ENCODE data around the gene NECAB2.

Gene NECAB2

DNA sequence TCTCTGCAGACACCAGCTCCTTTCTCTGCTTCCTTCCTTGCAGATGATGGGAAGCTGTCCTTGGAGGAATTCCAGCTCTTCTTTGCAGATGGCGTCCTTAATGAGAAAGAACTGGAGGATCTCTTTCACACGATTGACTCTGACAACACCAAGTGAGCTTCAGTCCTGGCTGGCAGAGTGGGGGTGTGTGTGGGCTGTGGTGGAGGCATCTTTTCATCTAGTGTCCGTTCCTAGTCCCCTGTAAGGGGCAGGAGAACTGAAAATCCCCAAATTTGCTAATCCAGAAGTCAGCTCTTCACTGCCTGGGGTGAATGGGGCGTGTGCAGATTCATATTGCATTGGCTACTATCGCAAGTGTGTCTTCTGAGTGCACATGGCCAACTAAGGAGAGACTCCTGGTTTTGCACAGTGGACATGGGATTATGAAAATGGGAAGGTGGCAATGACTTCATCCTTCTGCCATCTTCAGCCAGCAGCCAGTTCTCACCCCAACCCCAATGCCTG lies 10.4 kb downstream of the NECAB2 start:
- Histone ChIP-seq H3K4me3 (replicated peaks; ENCODE audit: insufficient read depth, low read length) (no peak overlapping the region), H3K27me3 (ENCODE audit: insufficient read depth, poor library complexity, severe bottlenecking) (peaks cover 2% of the 10 kb centered on the region), H3K27ac (replicated peaks) (no peak overlapping the region)
- TF ChIP-seq, protein P1, sequence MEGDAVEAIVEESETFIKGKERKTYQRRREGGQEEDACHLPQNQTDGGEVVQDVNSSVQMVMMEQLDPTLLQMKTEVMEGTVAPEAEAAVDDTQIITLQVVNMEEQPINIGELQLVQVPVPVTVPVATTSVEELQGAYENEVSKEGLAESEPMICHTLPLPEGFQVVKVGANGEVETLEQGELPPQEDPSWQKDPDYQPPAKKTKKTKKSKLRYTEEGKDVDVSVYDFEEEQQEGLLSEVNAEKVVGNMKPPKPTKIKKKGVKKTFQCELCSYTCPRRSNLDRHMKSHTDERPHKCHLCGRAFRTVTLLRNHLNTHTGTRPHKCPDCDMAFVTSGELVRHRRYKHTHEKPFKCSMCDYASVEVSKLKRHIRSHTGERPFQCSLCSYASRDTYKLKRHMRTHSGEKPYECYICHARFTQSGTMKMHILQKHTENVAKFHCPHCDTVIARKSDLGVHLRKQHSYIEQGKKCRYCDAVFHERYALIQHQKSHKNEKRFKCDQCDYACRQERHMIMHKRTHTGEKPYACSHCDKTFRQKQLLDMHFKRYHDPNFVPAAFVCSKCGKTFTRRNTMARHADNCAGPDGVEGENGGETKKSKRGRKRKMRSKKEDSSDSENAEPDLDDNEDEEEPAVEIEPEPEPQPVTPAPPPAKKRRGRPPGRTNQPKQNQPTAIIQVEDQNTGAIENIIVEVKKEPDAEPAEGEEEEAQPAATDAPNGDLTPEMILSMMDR (IDR thresholded peaks at IDR 0.05; ENCODE audit: insufficient read depth, low read length): no peak
- TF ChIP-seq SPI1 (IDR thresholded peaks at IDR 0.05; ENCODE audit: borderline replicate concordance, low read depth) (no peak), POLR2AphosphoS5 (IDR thresholded peaks at IDR 0.05; ENCODE audit: low read depth) (no peak), GABPA (IDR thresholded peaks at IDR 0.05; ENCODE audit: low read depth) (no peak)
- TF ChIP-seq, protein P2, sequence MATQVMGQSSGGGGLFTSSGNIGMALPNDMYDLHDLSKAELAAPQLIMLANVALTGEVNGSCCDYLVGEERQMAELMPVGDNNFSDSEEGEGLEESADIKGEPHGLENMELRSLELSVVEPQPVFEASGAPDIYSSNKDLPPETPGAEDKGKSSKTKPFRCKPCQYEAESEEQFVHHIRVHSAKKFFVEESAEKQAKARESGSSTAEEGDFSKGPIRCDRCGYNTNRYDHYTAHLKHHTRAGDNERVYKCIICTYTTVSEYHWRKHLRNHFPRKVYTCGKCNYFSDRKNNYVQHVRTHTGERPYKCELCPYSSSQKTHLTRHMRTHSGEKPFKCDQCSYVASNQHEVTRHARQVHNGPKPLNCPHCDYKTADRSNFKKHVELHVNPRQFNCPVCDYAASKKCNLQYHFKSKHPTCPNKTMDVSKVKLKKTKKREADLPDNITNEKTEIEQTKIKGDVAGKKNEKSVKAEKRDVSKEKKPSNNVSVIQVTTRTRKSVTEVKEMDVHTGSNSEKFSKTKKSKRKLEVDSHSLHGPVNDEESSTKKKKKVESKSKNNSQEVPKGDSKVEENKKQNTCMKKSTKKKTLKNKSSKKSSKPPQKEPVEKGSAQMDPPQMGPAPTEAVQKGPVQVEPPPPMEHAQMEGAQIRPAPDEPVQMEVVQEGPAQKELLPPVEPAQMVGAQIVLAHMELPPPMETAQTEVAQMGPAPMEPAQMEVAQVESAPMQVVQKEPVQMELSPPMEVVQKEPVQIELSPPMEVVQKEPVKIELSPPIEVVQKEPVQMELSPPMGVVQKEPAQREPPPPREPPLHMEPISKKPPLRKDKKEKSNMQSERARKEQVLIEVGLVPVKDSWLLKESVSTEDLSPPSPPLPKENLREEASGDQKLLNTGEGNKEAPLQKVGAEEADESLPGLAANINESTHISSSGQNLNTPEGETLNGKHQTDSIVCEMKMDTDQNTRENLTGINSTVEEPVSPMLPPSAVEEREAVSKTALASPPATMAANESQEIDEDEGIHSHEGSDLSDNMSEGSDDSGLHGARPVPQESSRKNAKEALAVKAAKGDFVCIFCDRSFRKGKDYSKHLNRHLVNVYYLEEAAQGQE (IDR thresholded peaks at IDR 0.05; ENCODE audit: insufficient replicate concordance, low read depth): no peak
- DNase-seq (ENCODE audit: low read depth in 1 of 2, low spot score in 1 of 2): no peak

DNA sequence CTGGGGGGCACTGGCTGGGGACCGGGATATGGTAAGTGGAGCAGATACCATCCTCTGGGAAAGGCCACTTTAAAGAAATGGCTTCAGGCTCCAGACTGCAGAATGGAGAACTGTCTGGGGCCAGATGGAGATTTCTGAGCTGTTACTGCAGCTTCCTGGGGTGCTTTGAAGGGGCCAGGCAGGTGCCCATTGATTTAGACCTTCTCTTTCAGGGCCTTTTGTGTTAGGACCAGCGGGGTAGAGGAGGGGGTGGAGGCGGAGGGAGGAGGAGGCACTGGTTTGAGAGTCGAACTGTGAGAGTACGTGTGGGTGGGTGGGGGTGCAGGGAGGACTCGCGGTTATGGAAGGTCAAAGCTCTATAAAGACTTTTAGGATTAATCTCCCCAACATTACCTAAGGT lies 11.4 kb downstream of the NECAB2 start:
- no peaks in the 10 kb centered on the region for H3K27me3 ChIP-seq (ENCODE audit: insufficient read depth, poor library complexity, severe bottlenecking)

DNA sequence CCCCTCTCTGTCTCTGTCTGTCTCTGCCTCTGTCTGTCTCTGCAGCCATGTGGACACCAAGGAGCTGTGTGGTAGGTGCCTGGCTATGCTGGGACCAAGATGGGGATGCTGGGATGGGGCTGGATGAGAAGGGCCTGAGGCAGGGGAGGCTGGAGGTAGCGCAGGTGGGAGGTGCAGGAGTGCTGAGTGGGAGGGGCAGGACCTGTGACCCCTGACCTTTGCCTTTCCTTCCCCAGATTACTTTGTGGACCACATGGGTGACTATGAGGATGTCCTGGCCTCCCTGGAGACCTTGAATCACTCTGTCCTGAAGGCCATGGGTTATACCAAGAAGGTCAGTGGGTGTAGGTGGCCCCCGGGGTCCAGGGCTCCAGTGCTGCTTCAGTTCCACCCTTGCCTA lies 12.8 kb downstream of the NECAB2 start:
- no peak overlapping the region for H3K27ac ChIP-seq (replicated peaks)
- DNase-seq (ENCODE audit: low read depth in 1 of 2, low spot score in 1 of 2): no peak
- no peak for TF ChIP-seq POLR2AphosphoS5 (IDR thresholded peaks at IDR 0.05; ENCODE audit: low read depth)
- no peak for TF ChIP-seq GABPA (IDR thresholded peaks at IDR 0.05; ENCODE audit: low read depth)
- TF ChIP-seq, protein P1 (IDR thresholded peaks at IDR 0.05; ENCODE audit: insufficient read depth, low read length): no peak
- TF ChIP-seq, protein P2 (IDR thresholded peaks at IDR 0.05; ENCODE audit: insufficient replicate concordance, low read depth): no peak
- TF ChIP-seq SPI1 (IDR thresholded peaks at IDR 0.05; ENCODE audit: borderline replicate concordance, low read depth): no peak
- no peaks in the 10 kb centered on the region for H3K27me3 ChIP-seq (ENCODE audit: insufficient read depth, poor library complexity, severe bottlenecking)
- no peak overlapping the region for H3K4me3 ChIP-seq (replicated peaks; ENCODE audit: insufficient read depth, low read length)

More for the DNA sequence above, 11.4 kb downstream of the NECAB2 start:
- H3K27ac ChIP-seq (replicated peaks): no peak overlapping the region
- no peak overlapping the region for H3K4me3 ChIP-seq (replicated peaks; ENCODE audit: insufficient read depth, low read length)
- DNase-seq (ENCODE audit: low read depth in 1 of 2, low spot score in 1 of 2): no peak
- TF ChIP-seq, protein P1 (IDR thresholded peaks at IDR 0.05; ENCODE audit: insufficient read depth, low read length): no peak
- TF ChIP-seq, protein P2 (IDR thresholded peaks at IDR 0.05; ENCODE audit: insufficient replicate concordance, low read depth): no peak
- TF ChIP-seq SPI1 (IDR thresholded peaks at IDR 0.05; ENCODE audit: borderline replicate concordance, low read depth) (no peak), POLR2AphosphoS5 (IDR thresholded peaks at IDR 0.05; ENCODE audit: low read depth) (no peak), GABPA (IDR thresholded peaks at IDR 0.05; ENCODE audit: low read depth) (no peak)
